HEK293T (cell line): Measurements from ENCODE around the gene SURF4.

Source experiments
- BHLHE40 ChIP-seq: fragments of 450-650 bp; IDR thresholded peaks from 2 replicates; pipeline ENCODE4 v1.6.1; 2016; ENCODE audit warnings: mild to moderate bottlenecking, moderate library complexity, borderline replicate concordance
- FOXA1 ChIP-seq: fragments of 450-650 bp; IDR thresholded peaks from 2 replicates; pipeline ENCODE4 v1.6.1; 2016; ENCODE audit warnings: mild to moderate bottlenecking
- FOXK2 ChIP-seq: fragments of 450-650 bp; IDR thresholded peaks from 2 replicates; pipeline ENCODE4 v1.6.1; 2016; ENCODE audit warnings: mild to moderate bottlenecking
- FOXM1 ChIP-seq: fragments of 450-650 bp; IDR thresholded peaks from 2 replicates; pipeline ENCODE4 v1.6.1; 2017; ENCODE audit warnings: mild to moderate bottlenecking, borderline replicate concordance
- HDGF ChIP-seq: fragments of 450-650 bp; IDR thresholded peaks from 2 replicates; pipeline ENCODE4 v1.6.1; 2017; ENCODE audit warnings: antibody characterized with exemption, borderline replicate concordance
- SP1 ChIP-seq: fragments of 450-650 bp; IDR thresholded peaks from 2 replicates; pipeline ENCODE4 v1.6.1; 2017
- SUZ12 ChIP-seq: fragments of 450-650 bp; IDR thresholded peaks from 2 replicates; pipeline ENCODE4 v1.6.1; 2016; ENCODE audit warnings: mild to moderate bottlenecking
- TARDBP ChIP-seq: fragments of 450-650 bp; IDR thresholded peaks from 2 replicates; pipeline ENCODE4 v1.6.1; 2016

DNA sequence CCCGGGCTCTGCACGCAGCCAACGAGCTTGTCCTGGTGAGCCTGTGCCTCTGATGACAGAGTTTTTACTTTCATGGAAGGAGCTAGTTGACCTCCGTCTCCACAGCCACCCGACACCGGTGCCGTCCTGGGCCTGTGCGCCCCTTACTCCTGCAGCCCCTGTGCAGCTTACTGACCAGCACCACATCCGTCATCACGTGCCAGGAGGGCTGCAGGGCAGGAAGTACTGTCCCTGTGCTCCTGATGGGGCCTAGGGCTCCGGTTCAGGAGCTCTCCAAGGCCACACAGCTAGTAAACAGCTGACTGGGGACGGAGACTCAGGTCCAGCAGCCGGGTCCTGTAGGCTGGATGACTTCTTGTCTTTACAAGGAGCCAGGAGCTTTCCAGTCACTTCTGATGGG, 10.5 kb upstream of the SURF4 start:
- TF ChIP-seq BHLHE40: no peak
- no peak for TF ChIP-seq TARDBP
- no peak for TF ChIP-seq FOXA1
- no peak for TF ChIP-seq FOXM1
- TF ChIP-seq SP1: no peak
- TF ChIP-seq HDGF: no peak
- no peak for TF ChIP-seq SUZ12
- TF ChIP-seq FOXK2: no peak
